ENCODE results near the gene PMM2.

DNA sequence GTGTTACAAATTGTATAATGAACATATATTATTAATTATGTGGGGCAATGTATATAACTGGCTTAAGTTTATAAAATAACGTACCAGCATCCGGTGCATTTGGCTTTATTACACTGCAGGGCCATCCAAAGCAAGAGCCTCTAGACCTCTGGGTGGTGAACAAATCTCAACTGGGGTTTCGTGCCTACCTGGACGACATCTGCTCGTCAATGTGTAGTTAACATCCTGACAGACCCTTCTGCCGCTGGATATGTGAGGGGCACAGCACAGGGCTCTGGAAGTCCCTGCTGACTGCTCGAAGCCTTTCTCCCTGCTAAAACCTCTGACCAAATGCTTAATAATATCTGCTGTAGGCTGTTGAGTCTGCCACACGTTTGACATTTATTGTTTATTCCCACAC lies 2.5 kb upstream of the PMM2 start:
- TF ChIP-seq, protein P1, sequence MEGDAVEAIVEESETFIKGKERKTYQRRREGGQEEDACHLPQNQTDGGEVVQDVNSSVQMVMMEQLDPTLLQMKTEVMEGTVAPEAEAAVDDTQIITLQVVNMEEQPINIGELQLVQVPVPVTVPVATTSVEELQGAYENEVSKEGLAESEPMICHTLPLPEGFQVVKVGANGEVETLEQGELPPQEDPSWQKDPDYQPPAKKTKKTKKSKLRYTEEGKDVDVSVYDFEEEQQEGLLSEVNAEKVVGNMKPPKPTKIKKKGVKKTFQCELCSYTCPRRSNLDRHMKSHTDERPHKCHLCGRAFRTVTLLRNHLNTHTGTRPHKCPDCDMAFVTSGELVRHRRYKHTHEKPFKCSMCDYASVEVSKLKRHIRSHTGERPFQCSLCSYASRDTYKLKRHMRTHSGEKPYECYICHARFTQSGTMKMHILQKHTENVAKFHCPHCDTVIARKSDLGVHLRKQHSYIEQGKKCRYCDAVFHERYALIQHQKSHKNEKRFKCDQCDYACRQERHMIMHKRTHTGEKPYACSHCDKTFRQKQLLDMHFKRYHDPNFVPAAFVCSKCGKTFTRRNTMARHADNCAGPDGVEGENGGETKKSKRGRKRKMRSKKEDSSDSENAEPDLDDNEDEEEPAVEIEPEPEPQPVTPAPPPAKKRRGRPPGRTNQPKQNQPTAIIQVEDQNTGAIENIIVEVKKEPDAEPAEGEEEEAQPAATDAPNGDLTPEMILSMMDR (IDR thresholded peaks at IDR 0.05; ENCODE audit: borderline replicate concordance, extremely low read depth, low read length, poor library complexity, severe bottlenecking) = no peak
- no peak for TF ChIP-seq EZH2 (IDR thresholded peaks at IDR 0.05; ENCODE audit: borderline replicate concordance, low read depth, low read length, severe bottlenecking)
